HG02981 (cell line): ENCODE measurements around the gene DGKB.

Experiments used
- ATAC-seq: cut with Tn5 transposase; IDR thresholded peaks from one replicate; pipeline ENCODE4 v1.9.1; 2021; ENCODE audit warnings: mild to moderate bottlenecking, moderate library complexity; ENCODE audit not compliant: unreplicated experiment

DGKB gene

DNA sequence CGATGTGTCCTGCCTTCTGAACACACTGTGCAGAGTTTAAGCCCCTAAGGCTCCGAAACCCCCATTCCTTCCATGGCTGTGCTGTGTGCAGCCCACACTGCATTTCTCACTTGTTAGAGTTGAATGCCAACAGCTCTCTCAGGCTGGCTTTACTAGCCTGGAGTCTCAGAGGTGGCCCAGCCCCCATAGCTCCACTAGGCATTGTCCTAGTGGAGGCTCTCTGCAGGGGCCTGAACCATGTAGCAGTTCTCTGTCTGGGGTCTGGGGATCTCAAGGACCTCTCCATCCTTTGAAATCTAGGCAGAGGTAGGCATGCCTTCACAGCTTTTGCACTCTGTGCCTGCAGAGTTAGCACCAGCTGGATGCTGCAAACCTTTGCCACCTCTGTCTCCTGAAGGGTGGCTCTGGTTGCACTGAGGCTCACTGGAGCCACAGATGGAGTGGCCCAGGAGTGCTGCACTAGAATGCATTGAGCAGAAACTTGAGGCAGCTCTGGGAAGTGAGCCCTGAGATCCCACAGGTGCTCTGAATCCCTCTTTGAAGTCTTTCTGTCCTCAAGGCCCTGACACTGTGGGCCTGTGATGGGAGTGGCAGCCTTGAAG is 301.7 kb downstream of the DGKB start:
- ATAC-seq: no peak

DNA sequence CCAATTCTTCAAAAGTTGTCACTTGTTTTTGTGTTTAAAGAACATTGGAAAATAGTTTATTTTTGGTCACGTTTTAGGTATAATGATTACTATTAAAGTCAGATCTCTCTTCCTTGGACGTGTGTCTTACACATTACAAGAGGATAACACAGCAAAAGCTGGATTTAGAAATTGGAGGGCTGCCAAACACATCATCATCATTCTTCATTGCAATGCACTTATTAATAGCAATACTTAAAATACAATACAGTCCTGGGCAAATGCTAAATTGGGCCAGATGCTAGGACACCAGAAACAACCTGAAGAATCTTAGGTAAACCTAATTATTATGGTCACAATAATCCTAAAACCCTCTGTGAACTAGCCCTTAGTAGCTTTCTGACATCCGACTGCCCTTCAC is 303.6 kb downstream of the DGKB start:
- ATAC-seq: no peak

DNA sequence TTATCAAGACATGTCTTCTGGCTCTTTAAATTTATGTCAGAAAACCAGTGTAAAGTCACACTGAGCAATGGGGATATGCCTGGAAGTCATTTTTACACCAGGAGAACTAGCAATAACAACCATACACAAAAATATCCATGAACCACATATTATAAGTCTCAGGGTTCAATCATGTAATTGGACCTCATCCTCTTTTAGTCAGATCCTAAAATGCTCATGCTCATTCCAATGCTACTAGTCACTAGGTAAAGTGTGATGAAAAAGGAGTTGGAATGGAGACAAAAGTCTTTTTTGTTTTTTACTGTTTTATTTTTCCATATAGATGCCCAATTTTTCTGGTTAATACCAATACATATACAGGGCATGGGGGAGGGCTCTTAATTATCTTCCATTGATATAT is 306.1 kb downstream of the DGKB start:
- ATAC-seq: no peak

DNA sequence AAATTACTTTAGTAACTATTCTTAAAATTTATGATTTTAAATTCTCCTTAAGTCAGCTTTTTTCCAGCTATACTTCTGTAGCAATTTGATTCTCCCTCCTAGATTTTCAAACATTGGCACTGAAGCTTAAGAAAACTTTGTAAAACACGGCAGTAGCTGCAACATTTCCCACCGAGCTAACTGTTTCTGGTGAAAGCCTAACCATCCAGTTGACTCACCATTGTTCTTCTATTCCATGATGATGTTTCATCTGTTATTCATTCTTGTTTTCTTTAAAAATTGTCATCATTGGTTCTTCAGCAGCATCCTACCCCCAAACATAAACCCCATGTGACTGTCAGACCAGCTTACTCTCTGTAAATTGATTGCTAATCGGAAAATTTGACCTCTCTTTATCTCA is 312.3 kb downstream of the DGKB start:
- no peak for ATAC-seq

DNA sequence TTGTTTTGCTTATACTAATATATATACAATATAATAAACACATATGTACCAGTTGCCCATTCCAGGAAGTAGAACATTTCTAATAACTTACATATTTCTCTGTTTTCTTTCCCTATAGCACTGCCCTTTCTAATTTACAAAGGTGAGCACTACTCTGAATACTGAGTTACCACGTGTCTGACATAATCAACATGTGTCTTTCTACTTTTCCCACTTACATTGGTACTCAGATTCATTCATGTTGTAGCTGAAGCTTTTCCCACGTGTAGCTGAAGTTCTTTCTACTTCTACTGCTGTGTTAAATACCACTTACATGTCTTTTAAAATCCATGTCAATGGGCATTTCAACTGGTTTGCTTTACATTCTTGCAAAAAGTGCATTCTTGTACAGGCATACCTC is 317.3 kb downstream of the DGKB start:
- ATAC-seq: no peak

GRCh38 chr7:14583518-14583917 is 319.0 kb downstream of the DGKB start:
- ATAC-seq: no peak

GRCh38 chr7:14582010-14582409 is 320.5 kb downstream of the DGKB start:
- ATAC-seq: no peak

GRCh38 chr7:14579971-14580370 is 322.6 kb downstream of the DGKB start:
- no peak for ATAC-seq

DNA sequence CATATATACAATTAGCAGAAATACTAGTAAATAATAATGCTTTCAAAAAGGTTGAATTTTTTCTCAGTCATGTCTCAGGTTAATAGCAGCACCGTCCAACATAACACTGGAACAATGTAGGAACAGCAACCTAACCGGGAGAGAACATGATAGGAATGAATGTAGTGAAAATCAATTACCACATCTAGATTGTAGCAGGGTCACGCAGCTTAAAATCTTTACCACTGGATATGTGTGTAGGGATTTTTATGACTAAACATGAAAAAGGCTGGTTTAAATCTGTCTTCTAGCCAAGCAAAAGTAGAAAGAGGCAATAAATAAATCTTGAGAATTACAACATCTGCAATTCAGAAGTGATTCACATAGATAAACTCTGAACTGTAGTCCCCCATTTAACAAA is 326.0 kb downstream of the DGKB start:
- ATAC-seq: no peak

- ATAC-seq: no peak
Measured at GRCh38 chr7:14570750-14571607, 331.6 kb downstream of the DGKB start.

- no peak for ATAC-seq
Measured at GRCh38 chr7:14552060-14552459, 350.5 kb downstream of the DGKB start.

- ATAC-seq: no peak
Measured at GRCh38 chr7:14551310-14551709, 351.2 kb downstream of the DGKB start.

- no peak for ATAC-seq
Measured at GRCh38 chr7:14542624-14543023, 359.9 kb downstream of the DGKB start.

GRCh38 chr7:14521183-14521582 is 381.4 kb downstream of the DGKB start:
- ATAC-seq: no peak

- ATAC-seq: no peak
Measured at GRCh38 chr7:14510268-14510667, 392.3 kb downstream of the DGKB start.

GRCh38 chr7:14507617-14508016 is 394.9 kb downstream of the DGKB start:
- no peak for ATAC-seq

DNA sequence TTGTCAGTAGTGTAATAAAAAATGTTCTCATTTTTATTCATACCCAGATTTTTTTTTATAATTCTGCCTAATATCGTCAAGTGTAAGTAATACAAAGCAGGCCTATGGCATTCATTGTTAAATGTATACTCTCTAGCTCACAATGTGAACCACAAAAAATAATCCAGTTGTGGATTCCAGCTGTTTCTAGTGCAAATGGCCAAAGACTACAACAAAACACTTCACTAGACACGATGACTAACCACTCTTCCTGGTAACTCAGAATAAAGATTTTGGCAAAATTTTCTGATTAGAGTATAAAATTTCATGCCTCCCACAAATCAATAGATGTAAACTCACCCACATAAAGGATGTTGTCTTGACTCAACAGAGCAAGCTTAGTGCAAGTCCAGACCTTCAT is 396.6 kb downstream of the DGKB start:
- no peak for ATAC-seq

DNA sequence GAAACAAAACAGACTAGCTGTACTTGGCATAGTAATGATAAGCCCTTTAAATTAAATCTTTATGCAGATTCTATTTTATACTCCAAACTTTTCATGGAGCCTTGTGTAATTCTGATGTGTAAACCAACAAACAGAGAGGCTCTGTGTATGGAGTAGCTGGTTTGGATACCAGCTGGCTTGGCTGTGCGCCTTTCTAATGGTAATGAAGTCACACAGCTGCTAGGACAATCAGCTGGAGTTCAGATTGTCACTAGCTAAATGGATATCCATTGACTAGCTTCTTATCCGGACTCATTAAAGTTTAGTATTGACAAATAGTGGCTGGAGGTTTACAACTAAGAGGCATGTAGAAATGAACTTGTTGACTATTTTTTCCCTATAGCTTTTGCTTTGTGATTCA is 398.4 kb downstream of the DGKB start:
- ATAC-seq: no peak

DNA sequence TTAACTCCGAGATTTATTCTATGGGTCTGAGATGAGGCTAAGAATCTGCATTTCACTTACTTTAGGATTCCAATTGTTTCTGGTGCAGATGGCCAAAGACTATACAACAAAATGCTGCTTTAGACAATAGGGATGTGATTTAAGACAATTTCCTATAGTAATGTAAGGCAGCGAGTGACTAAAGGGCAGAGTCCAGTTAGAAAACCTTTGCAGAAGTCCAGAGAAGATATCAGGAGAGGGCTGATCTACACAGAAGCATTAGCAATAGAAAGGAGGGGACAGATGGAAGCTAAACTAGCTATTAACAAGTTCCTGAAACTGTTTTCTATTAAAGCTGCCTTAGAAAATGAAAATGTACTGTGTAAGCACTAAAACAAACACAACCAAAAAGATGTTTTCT is 398.9 kb downstream of the DGKB start:
- no peak for ATAC-seq

DNA sequence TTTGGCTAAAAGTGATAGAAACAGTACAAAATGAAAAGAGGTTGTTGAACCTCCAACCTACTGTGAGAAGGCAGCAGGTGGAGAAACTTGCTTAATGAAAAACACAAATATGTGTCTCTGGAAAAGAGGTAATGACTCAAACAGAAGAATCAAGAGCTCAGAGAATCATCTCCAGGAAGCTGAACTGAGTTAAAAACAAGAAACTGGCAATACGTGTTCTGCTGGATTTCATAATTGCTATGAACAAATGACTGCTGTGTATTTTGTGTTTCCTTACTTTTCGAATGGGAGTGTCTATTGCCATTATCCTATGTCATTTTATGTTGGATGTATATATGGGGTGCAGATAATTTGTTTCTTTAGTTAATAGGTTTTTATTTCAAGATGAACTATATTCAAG is 401.1 kb downstream of the DGKB start:
- no peak for ATAC-seq

GRCh38 chr7:14497390-14497789 is 405.2 kb downstream of the DGKB start:
- no peak for ATAC-seq

- no peak for ATAC-seq
Measured at GRCh38 chr7:14495633-14496032, 406.9 kb downstream of the DGKB start.
